22Rv1 (cell line): ENCODE results near the gene CFLAR.

Experiments used
- CTCF ChIP-seq: fragments of 450-650 bp; IDR thresholded peaks from 2 replicates; pipeline ENCODE4 v1.5.1; 2017; ENCODE audit warnings: mild to moderate bottlenecking
- ZFX ChIP-seq: fragments of 450-650 bp; IDR thresholded peaks from 2 replicates; pipeline ENCODE4 v1.6.1; 2017; ENCODE audit warnings: antibody characterized with exemption, borderline replicate concordance

GRCh38 chr2:201167546-201167945 is 51.6 kb downstream of the CFLAR start:
- TF ChIP-seq CTCF = no peak
- no peak for TF ChIP-seq ZFX
